Posterior cingulate gyrus (tissue), 11 donors: ENCODE results near the gene CEP152.
"Not testable (repeated sequence)": the region's sequence is repeated elsewhere in the genome, so short reads cannot be mapped to it uniquely, and the experiment has no call there.

Experiments
- DNase-seq, 10 donors: peaks; one replicate each; pipeline versions ENCODE4 v3.0.0 to v3.0.0-alpha.2; 2020 to 2021; ENCODE audit warnings: mixed read lengths in 3 of 10
- intact Hi-C: fragments of 100-400 bp; cut with DNase I; formaldehyde crosslinking; loops from one replicate; pipeline ENCODE4 v1.15.1; 2023

CEP152 gene, protein sequence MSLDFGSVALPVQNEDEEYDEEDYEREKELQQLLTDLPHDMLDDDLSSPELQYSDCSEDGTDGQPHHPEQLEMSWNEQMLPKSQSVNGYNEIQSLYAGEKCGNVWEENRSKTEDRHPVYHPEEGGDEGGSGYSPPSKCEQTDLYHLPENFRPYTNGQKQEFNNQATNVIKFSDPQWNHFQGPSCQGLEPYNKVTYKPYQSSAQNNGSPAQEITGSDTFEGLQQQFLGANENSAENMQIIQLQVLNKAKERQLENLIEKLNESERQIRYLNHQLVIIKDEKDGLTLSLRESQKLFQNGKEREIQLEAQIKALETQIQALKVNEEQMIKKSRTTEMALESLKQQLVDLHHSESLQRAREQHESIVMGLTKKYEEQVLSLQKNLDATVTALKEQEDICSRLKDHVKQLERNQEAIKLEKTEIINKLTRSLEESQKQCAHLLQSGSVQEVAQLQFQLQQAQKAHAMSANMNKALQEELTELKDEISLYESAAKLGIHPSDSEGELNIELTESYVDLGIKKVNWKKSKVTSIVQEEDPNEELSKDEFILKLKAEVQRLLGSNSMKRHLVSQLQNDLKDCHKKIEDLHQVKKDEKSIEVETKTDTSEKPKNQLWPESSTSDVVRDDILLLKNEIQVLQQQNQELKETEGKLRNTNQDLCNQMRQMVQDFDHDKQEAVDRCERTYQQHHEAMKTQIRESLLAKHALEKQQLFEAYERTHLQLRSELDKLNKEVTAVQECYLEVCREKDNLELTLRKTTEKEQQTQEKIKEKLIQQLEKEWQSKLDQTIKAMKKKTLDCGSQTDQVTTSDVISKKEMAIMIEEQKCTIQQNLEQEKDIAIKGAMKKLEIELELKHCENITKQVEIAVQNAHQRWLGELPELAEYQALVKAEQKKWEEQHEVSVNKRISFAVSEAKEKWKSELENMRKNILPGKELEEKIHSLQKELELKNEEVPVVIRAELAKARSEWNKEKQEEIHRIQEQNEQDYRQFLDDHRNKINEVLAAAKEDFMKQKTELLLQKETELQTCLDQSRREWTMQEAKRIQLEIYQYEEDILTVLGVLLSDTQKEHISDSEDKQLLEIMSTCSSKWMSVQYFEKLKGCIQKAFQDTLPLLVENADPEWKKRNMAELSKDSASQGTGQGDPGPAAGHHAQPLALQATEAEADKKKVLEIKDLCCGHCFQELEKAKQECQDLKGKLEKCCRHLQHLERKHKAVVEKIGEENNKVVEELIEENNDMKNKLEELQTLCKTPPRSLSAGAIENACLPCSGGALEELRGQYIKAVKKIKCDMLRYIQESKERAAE (N-terminal part only)

DNA sequence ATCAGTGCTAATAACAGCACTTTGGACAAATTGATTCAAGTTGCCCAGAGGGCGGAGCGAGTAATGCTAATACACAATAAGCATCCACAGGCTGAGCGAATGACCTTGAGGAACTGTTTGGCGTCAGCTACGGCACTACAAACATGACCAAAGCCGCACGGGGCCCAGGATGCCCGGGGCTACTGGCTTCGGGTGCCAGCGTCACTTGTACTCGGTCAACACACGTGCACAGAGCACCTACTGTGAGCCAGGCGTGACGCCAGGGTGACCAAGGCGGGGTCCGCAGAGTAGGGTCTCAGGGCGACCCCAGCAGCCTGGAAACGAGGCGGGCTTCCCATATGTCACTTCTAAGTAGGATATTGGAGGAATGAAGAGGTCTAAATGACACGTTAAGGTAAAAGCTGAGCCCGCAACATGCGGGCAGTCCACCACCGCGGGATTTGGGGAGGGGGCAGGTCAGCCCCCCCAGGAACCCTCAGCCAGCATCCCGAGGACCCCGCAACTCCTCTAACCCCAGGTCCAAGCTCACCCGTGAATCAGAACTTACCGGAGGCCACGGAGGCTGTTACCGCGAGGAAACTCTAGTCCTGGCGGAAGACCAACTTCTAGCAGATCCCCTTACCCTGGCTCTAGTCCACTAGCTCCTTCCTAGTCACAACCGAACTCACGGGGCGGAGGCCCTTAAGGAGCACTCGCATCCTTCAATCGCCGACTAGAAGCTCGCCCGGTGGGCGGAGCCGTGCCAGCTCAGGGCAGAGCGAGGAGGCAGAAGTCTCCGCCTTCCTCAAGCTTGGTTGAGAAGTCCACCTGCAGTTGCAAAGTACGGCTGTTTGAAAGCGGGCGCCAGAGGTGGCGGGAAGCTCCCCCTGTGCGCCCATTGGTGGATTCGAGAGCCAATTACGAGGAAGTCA is at the start of gene CEP152:
Gene CEP152 (minus strand): TSS at position 656 of the 911 bp plus-strand sequence. CDS start 5,420 bp downstream, outside the sequence.
- peak; percentile 87 to 99 (median 96) for DNase-seq
- intact Hi-C loops, result no loop called here

DNA sequence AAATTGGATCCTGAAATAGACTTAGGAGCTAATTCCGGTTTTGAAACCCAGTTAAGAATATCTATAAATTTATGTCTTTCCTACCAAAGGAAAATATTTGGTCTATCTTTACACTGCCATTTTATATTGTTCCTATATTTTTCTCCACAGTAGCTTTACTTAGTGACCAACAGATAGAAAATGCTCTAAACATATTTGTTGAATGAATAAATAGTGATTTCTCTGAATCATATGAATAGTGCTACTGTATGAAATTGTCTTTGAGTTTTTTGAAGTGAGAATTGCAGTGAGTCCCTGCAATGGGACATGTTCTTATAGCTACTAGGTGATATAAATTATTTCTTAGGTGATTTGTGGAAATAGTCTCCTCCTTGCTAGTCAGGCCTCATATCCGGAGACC is 48.6 kb upstream of the CEP152 start:
- DNase-seq, result no peak
- intact Hi-C loops, result no loop called here

DNA sequence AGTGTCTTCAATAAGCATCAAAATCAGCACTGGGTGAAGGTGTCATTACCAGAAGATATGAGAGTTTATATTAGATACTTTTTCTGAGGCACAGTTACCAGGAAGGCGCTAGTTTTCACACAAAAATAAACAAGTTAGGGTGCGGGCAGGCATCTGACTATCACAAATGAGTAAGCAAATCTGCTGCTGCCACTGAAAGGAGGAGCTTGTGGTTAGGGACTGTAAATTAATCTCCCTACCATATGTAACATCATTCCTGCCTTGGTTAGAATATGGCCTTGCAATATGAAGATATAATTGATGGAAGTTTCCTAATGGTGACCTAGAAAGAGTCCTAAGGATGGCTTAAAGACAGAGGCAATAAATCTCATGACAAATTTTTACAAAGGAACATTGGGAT is 47.5 kb upstream of the CEP152 start:
- no peak for DNase-seq
- intact Hi-C loops, result no loop called here

DNA sequence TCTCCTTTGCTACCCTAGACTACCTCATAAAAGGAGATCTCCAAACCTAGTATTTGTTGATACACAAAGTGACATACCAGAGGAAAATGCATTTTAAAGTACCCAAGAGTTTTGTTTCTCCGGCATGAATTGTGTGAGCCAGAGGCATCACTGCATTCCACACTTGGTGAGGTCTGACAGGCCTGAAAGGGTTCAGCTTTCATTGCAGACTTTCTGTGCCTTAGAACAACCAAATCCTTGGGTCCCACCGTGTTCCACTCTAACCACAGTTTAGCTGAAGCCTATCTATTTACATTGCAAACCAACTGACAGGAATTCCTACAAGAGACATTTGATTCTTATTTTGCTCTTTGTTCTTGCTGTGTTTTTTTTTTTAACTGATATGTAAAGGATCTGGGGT is 46.1 kb upstream of the CEP152 start:
- intact Hi-C loops, result no loop called here
- DNase-seq, result no peak

DNA sequence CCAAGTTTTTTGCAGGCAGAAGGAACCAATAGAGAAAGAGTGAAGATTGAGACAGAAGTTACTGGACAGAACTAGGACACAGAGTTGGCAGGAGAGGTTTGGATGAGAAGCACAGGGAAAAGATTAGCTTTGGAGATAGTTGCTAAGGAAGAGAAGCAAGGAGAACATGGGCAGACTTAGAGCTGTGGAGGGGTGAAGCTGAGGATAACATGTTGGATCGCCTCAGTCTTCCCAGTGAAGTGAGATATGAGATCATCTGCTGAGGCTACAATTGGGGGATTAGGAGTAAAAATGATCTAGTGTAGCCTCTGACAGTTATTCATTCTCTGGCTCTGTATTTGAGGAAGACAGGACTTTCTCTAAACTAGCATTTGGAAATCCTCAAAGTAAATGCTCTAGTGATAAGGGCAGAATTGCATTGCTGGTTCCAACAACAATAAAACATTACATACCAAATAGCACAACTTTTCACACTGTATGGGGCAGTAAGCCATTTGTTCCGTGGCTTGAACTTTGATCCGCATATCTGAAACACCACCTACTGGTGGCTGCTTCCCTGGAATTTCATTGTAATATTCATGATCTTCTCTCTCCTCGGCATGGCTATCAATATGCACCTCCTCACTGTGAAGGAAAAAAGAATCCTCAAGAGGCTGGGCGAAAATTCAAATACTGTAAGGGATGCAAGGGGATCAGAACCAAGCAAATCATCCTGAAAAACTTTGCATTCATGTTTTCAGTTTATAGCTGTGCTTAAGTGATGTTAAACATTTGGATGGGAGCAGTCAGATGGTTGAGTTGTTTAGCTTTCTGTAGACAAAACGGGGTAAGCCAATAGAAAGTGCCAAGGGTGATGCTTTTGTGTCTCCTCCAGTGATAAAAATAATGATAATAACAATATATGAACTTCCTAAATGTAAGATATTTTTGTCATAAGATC is 44.9 kb upstream of the CEP152 start:
- no peak for DNase-seq
- intact Hi-C loops, result no loop called here

DNA sequence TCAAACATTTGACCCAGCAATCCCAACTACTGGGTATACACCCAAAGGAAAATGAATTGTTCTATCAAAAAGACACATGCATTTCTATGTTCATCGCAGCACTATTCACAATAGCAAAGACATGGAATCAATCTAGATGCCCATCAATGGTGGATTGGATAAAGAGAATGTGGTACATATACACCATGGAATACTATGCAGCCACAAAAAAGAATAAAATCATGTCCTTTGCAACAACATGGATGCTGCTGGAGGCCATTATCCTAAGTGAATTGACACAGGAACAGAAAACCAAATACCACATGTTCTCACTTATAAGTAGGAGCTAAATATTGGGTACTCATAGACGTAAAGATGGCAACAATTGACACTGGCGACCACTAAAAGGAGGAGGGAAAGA is 43.6 kb upstream of the CEP152 start:
- intact Hi-C loops, DNase-seq: not testable (repeated sequence)

DNA sequence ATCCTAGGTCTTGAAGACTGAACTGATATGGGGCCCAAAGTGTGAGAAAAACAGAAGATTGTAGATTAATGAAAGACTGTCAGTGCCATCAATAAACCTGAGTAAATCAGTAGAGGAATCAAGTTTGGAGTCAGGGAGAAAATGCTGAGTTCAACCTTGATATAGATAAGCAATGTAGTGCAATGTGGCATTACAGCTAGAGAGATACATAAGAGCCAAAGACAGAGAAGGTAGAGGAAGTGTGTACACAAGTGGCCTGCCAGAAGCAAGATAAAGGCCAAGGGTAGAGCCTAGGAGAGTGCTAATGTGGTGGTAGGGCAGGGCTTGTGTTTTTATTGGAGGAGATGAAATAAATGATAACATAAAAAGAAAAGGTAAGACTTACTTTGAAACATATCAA is 41.1 kb upstream of the CEP152 start:
- no peak for DNase-seq
- intact Hi-C loops, result no loop called here

DNA sequence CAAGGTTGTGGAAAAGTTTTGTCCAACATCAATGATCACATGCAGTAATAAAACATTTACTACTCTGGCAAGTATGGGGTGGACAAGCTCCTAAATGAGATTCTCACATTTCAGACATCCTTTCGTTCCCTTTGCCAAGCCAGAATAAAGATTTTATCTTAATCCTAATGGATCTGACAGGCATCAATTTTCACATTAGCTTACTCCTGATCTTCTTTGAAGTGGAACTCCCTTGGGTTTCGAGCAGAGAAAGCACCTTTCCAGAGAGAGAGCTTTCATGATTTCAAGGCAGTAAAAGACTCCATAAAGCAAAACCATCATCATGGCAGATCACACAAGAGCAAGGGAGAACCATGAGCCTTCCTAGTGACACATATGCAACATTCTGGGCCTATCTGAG is 39.8 kb upstream of the CEP152 start:
- intact Hi-C loops, result no loop called here
- DNase-seq, result no peak

DNA sequence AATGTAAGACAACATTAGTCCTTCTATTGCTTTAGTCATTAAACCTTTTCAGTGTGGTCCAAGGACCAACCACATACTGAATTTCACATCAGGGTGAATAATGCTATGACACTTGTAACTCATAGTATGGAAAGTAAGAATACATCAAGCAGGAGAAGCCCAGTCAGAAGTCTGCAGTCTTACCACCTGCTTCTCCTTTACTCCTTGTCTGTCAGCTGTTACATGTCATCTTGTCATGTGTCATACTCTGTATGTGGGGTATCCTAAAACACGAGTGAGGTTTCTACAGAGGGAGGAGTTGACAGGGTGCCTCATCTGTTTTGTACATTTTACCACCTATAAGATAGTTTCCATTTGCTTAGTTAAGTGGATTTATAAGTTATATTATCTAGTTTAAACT is 34.3 kb upstream of the CEP152 start:
- no peak for DNase-seq
- intact Hi-C loops, result no loop called here

DNA sequence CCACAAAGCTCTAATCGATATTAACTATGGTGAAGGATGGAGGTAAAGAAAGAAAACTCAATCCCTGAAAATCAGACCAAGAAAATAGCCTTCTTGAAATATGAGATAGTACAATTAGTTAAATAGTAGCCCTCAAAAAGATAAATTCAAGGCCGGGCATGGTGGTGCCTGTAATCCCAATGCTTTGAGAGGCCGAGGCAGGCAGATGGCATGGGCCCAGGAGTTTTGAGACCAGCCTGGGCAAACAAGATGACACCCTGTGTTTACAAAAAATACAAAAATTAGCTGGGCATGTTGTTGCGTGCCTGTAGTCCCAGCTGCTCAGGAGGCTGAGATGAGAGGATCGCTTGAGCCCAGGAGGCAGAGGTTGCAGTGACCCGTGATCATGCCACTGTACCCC is 31.6 kb upstream of the CEP152 start:
- DNase-seq, result no peak
- intact Hi-C loops, result no loop called here

DNA sequence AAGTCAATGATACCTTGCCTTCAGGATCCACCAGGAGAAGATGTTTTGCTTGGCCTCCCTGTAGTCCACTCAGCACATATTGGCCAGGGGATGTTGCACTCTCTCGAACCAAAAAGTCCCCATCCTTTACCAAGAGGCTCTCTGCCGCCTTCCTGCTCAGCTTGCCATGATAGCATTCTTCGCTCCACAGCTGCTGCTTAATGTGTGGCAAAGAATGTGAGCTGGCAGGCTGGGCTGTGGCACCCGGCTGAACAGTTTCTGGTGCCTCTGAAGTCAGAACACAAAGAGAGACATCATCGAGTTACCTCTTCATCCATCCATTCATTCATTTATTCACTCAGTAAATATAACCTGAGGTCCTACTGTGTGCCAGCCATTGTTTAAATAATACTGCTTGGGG is 23.9 kb upstream of the CEP152 start:
- DNase-seq, result no peak
- intact Hi-C loops, result no loop called here

DNA sequence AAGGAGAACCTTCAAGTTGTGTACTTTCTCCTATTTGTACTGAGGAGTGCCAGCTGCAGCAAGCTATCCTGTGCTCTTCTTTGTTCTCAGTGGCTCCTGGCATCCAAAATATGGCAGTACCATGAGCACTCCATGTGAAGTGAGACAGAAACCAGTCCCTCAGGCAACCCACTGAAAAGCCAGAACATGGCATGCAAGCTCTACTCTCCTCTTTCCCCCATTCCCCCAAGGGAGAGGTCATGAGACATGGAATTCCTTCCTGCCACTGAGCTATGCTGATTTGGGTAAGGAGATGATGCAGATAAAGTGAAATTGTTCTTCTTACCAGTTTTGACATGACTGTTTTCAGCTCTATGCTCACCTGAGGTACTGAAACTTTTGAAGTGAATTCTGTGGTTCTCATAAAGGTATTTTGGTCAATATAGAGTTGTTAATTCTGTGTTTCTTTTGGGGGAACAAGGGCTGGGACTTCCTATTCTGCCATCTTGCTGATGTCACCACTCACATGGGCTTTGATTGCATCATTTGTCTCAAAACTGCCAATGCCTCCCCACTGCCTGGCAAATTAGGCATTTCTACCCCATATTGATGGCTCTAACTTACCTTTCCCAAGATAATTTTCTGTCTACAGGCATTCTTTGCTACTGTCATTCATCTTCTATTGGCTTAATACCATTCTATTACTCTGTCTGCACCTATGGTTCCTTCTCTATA is 22.8 kb upstream of the CEP152 start:
- intact Hi-C loops, result no loop called here

DNA sequence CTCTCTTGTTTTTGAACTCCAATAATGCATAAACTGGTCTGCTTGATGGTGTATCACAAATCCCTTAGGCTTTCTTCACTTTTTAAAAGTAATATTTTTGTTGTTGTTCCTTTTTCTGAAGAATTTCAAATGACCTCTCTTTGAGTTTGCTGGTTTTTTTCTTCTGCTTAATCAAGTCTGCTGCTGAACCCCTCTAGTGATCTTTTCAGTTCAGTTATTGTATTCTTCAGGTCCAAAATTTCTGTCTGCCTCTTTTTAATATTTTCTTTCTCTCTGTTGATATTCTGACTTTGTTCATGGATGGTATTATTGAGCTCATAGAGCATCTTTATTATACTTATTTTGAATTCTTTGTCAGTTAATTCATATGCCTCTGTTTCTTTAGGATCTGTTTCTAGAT is 21.8 kb upstream of the CEP152 start:
- no peak for DNase-seq
- intact Hi-C loops, result no loop called here

More for the DNA sequence above, 22.8 kb upstream of the CEP152 start:
- DNase-seq, result no peak

DNA sequence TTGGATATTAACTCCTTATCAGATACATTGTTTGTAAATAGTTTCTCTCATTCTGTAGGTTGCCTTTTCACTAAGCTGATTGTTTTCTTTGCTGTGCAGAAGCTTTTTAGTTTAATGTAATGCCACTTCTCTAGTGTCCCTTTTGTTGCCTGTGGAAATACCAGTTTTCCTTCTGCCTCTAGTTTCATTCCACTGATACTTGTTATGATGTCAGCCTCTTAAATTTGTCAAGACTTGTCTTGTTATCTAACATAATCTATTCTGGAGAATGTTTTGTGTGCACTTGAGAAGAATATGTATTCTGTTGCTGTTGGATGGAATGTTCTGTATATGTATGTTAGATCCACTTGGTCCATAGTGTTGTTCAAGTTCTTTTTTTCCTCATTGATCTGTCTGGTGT is 18.0 kb upstream of the CEP152 start:
- intact Hi-C loops, result no loop called here
- DNase-seq, result no peak

DNA sequence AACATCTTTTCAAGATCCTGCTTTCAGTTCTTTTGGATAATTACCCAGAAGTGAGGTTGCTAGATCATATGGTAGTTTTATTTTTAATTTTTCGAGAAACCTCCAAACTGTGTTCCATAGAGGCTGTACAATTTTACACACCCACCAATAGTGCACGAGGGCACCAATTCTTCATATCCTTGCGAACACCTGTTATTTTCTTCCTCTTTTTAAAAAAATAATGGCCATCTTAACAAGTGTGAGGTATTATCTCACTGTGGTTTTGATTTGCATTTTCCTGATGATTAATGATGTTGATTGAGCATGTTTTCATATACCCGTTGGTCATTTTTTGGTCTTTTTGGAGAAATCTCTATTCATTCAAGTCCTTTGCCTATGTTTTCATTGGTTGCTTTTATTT is 17.6 kb upstream of the CEP152 start:
- intact Hi-C loops, result no loop called here
- no peak for DNase-seq

DNA sequence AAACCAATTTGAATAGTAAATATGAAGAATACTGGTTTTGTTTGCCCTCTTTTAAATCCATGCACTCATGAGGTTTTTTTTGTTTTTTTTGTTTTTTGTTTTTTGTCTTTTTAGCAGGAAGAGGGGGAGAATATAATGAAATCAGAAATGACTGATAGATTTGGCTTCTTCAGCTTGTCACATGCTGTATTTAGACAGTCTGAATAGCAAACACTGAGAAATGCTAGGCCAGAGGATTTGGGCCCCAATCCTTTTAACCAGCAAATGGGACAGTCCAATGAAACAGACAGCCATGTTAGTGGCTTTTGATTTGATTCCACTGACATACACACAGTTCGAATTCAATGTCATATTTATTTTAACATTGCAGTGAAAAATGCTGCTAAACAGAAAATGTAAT is 14.2 kb upstream of the CEP152 start:
- intact Hi-C loops, result no loop called here
- DNase-seq, result no peak

DNA sequence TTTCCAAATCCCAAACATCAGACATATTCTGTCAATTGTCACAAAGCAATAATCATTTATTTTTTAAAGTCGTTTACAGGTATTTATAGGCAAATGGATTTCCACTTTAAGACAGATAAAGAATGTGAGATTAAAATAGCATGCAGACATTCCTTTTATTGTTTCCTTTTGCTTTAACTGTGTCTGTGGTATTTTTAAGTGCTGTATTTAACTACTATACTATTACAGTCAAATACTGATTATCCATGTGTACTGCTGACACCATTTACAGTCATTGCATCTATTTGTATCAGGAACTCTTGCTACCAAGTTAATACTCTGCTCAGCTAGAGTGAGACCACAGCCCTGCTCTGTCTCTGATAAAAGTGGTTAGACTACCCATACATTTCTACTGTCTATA is 12.8 kb upstream of the CEP152 start:
- intact Hi-C loops, result no loop called here
- no peak for DNase-seq

DNA sequence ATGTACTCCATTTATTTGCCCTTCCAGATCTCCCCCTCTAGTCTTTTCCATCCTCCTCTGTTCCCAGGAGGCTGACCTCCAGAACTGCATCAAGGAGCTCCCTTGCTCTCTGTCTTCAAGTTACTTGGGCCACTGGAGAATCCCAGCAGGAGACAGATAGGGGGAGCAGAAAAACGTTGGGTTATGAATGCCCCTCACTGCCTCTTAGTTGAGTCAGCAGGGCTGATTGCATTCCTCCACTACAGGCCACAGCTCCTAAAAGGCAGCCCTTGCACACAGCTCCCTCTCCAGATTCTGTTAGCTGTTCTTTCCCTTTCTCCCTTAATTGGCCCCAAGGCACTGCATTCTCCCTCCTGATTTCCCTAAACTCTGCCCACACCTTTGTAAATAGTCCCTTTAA is 12.4 kb upstream of the CEP152 start:
- intact Hi-C loops, result no loop called here
- DNase-seq, result no peak
